Parathyroid adenoma (tissue), 2 donors: ENCODE results near the gene MED16.

Source experiments
- H2AFZ ChIP-seq: fragments of 300-600 bp; sonication (generic); one replicate; pipeline ENCODE4 v1.7.0; 2017; ENCODE audit warnings: antibody characterized with exemption, mild to moderate bottlenecking
- H3K27ac ChIP-seq: fragments of 300-600 bp; sonication (generic); one replicate; pipeline ENCODE4 v1.7.0; 2017
- H3K27me3 ChIP-seq: fragments of 300-600 bp; sonication (generic); one replicate; pipeline ENCODE4 v1.7.0; 2017; ENCODE audit warnings: low read length; ENCODE audit not compliant: control insufficient read depth, insufficient read depth
- H3K36me3 ChIP-seq: fragments of 300-600 bp; sonication (generic); one replicate; pipeline ENCODE4 v1.7.0; 2017; ENCODE audit warnings: low read length; ENCODE audit not compliant: control insufficient read depth, insufficient read depth
- H3K4me1 ChIP-seq: fragments of 300-600 bp; sonication (generic); one replicate; pipeline ENCODE4 v1.7.0; 2017; ENCODE audit warnings: control low read depth
- H3K4me2 ChIP-seq: fragments of 300-600 bp; sonication (generic); one replicate; pipeline ENCODE4 v1.7.0; 2017; ENCODE audit warnings: low read length
- H3K4me3 ChIP-seq: fragments of 300-600 bp; sonication (generic); one replicate; pipeline ENCODE4 v1.7.0; 2017; ENCODE audit warnings: low read depth, low read length
- H3K79me2 ChIP-seq: fragments of 300-600 bp; sonication (generic); one replicate; pipeline ENCODE4 v1.7.0; 2017; ENCODE audit warnings: control low read depth
- H3K9ac ChIP-seq: fragments of 300-600 bp; sonication (generic); one replicate; pipeline ENCODE4 v1.7.0; 2017; ENCODE audit warnings: mild to moderate bottlenecking
- H3K9me3 ChIP-seq: fragments of 300-600 bp; sonication (generic); one replicate; pipeline ENCODE4 v1.7.0; 2017; ENCODE audit warnings: low read length; ENCODE audit not compliant: control insufficient read depth
- CTCF ChIP-seq: fragments of 300-600 bp; sonication (generic); IDR thresholded peaks from one replicate; pipeline ENCODE4 v1.7.0; 2017; ENCODE audit warnings: antibody characterized with exemption, mild to moderate bottlenecking
- donor health status: primary hyperparathyroidism.

The MED16 gene

GRCh38 chr19:827314-827709 is 65.7 kb downstream of the MED16 start:
- H3K4me1 ChIP-seq, result no peaks in the 10 kb centered on the region
- H3K79me2 ChIP-seq, result no peaks in the 10 kb centered on the region
- no peak overlapping the region for H3K27ac ChIP-seq
- H3K9me3 ChIP-seq, result no peaks in the 10 kb centered on the region
- TF ChIP-seq CTCF, result no peak
- H3K4me3 ChIP-seq, result no peak overlapping the region
- no peaks in the 10 kb centered on the region for H3K36me3 ChIP-seq
- H3K9ac ChIP-seq, result no peak overlapping the region
- no peak overlapping the region for H2AFZ ChIP-seq
- H3K27me3 ChIP-seq, result no peaks in the 10 kb centered on the region
- H3K4me2 ChIP-seq, result no peak overlapping the region

- Histone ChIP-seq H3K9me3 (no peaks in the 10 kb centered on the region), H3K9ac (no peak overlapping the region), H3K4me2 (no peak overlapping the region), H3K4me3 (no peak overlapping the region), H3K36me3 (no peaks in the 10 kb centered on the region), H3K4me1 (no peaks in the 10 kb centered on the region), H2AFZ (no peak overlapping the region), H3K79me2 (no peaks in the 10 kb centered on the region), H3K27ac (no peak overlapping the region), H3K27me3 (no peaks in the 10 kb centered on the region)
- TF ChIP-seq CTCF, result no peak
Observed at GRCh38 chr19:825897-826644, 66.9 kb downstream of the MED16 start.

GRCh38 chr19:824885-825284 is 68.1 kb downstream of the MED16 start:
- H3K9ac ChIP-seq, result no peak overlapping the region
- H3K27me3 ChIP-seq, result no peaks in the 10 kb centered on the region
- no peak overlapping the region for H3K4me3 ChIP-seq
- no peak overlapping the region for H2AFZ ChIP-seq
- TF ChIP-seq CTCF, result no peak
- no peaks in the 10 kb centered on the region for H3K79me2 ChIP-seq
- no peaks in the 10 kb centered on the region for H3K4me1 ChIP-seq
- H3K9me3 ChIP-seq, result no peaks in the 10 kb centered on the region
- H3K4me2 ChIP-seq, result no peak overlapping the region
- H3K36me3 ChIP-seq, result no peaks in the 10 kb centered on the region
- H3K27ac ChIP-seq, result no peak overlapping the region

GRCh38 chr19:823565-824121 is 69.3 kb downstream of the MED16 start:
- Histone ChIP-seq H3K9ac (no peak overlapping the region), H3K4me1 (no peaks in the 10 kb centered on the region), H3K36me3 (no peaks in the 10 kb centered on the region), H3K27me3 (no peaks in the 10 kb centered on the region), H3K27ac (no peak overlapping the region), H3K9me3 (no peaks in the 10 kb centered on the region), H2AFZ (no peak overlapping the region), H3K79me2 (no peaks in the 10 kb centered on the region), H3K4me3 (no peak overlapping the region), H3K4me2 (no peak overlapping the region)
- TF ChIP-seq CTCF, result no peak
